OCI-LY1 (cell line): ENCODE measurements around the gene TMEM40.

Experiments used
- EZH2 ChIP-seq: fragments of 200-600 bp; sonication (generic), shearing (Covaris generic); IDR thresholded peaks from 2 replicates; pipeline ENCODE4 v1.8.0; 2017; ENCODE audit warnings: borderline replicate concordance, mixed run types, mild to moderate bottlenecking, antibody characterized with exemption, low read length, moderate library complexity, mixed read lengths
- TF ChIP-seq, protein P1 (sequence below): fragments of 200-600 bp; sonication (generic), shearing (Covaris generic); IDR thresholded peaks from 2 replicates; pipeline ENCODE4 v1.5.1; 2017; ENCODE audit warnings: mild to moderate bottlenecking, antibody characterized with exemption, low read length, moderate library complexity, mixed read lengths

DNA sequence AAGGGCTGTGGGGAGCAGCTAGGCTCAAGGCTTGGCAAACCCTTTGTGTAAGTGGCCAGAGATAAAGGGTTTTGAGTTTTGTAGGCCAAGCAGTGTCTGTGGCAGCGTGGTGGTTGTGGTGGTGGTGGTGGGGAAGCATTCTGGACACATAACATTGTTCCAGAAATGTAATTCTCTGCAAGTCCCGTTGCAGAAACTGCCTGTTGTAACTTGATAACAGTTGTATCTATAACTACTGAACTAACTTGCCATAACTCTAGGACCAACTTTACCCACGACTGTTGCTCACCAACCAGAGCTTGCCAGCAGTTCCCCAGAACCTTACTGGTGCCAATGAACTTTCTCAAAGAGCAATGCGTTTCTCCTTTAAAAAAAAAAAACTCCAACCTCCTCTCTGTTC is 18.1 kb upstream of the TMEM40 start:
- TF ChIP-seq, protein P1, sequence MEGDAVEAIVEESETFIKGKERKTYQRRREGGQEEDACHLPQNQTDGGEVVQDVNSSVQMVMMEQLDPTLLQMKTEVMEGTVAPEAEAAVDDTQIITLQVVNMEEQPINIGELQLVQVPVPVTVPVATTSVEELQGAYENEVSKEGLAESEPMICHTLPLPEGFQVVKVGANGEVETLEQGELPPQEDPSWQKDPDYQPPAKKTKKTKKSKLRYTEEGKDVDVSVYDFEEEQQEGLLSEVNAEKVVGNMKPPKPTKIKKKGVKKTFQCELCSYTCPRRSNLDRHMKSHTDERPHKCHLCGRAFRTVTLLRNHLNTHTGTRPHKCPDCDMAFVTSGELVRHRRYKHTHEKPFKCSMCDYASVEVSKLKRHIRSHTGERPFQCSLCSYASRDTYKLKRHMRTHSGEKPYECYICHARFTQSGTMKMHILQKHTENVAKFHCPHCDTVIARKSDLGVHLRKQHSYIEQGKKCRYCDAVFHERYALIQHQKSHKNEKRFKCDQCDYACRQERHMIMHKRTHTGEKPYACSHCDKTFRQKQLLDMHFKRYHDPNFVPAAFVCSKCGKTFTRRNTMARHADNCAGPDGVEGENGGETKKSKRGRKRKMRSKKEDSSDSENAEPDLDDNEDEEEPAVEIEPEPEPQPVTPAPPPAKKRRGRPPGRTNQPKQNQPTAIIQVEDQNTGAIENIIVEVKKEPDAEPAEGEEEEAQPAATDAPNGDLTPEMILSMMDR: no peak
- TF ChIP-seq EZH2: no peak
